IMR-90 (cell line): ENCODE data around the gene NOD1. TPM values are rescaled to one million over a fixed set of nuclear protein-coding genes. Genes with fewer than 3 reads are reported as not detected.

Experiments
- ATAC-seq: fragments of 200-7000 bp; cut with Tn5 transposase; 2 replicates; pipeline ENCODE4 v1.9.1; 2020; ENCODE audit warnings: low read depth, mild to moderate bottlenecking, moderate library complexity
- BruUV-seq: library from RNA; stranded (reverse); fragments of 400-500 nt; replicated peaks from 2 replicates; lab custom pipeline; 2021; lab: Mats Ljungman, UMichigan
- CTCF ChIA-PET: fragments of 300-600 bp; formaldehyde crosslinking; extraction: SDS; loops from one replicate; lab custom pipeline; 2021; ENCODE audit warnings: antibody characterized with exemption; lab: Yijun Ruan, JAX
- POLR2A ChIA-PET: fragments of 300-600 bp; sonication (Branson Sonifier 250); formaldehyde crosslinking; loops from one replicate; lab custom pipeline; 2022; ENCODE audit warnings: antibody characterized with exemption; ENCODE audit not compliant: unreplicated experiment; lab: Charles Lee
- DNase-seq: peaks from one replicate; pipeline ENCODE4 v3.0.0; 2013
- H2AFZ ChIP-seq: replicated peaks from 2 replicates; pipeline ENCODE3; 2013; ENCODE audit warnings: low read length, mild to moderate bottlenecking; ENCODE audit not compliant: poor library complexity
- H2AK5ac ChIP-seq: 2 replicates; pipeline ENCODE4 v1.6.1; 2013; ENCODE audit warnings: low read depth, low read length, inconsistent platforms
- H2AK9ac ChIP-seq: replicated peaks from 2 replicates; pipeline ENCODE3; 2013; ENCODE audit warnings: mild to moderate bottlenecking, low read depth, low read length, moderate library complexity; ENCODE audit not compliant: poor library complexity
- H2BK120ac ChIP-seq: 2 replicates; pipeline ENCODE4 v1.6.1; 2013; ENCODE audit warnings: low read depth, low read length, inconsistent platforms
- H2BK15ac ChIP-seq: 3 replicates; pipeline ENCODE4 v1.6.1; 2013; ENCODE audit warnings: low read depth, low read length, inconsistent platforms
- H2BK20ac ChIP-seq: 2 replicates; pipeline ENCODE4 v1.6.1; 2013; ENCODE audit warnings: low read depth, mild to moderate bottlenecking, inconsistent platforms, low read length, moderate library complexity
- H2BK5ac ChIP-seq: 2 replicates; pipeline ENCODE4 v1.6.1; 2013; ENCODE audit warnings: mild to moderate bottlenecking, low read depth, low read length, inconsistent platforms; ENCODE audit not compliant: poor library complexity, severe bottlenecking
- H3K14ac ChIP-seq: replicated peaks from 2 replicates; pipeline ENCODE4 v1.6.1; 2013; ENCODE audit warnings: low read depth, low read length, inconsistent platforms
- H3K18ac ChIP-seq: 2 replicates; pipeline ENCODE4 v1.6.1; 2013; ENCODE audit warnings: low read depth, low read length, control low read depth
- H3K23ac ChIP-seq: 2 replicates; pipeline ENCODE4 v1.6.1; 2013; ENCODE audit warnings: low read depth, low read length, inconsistent platforms
- H3K27ac ChIP-seq: 2 replicates; pipeline ENCODE4 v1.5.1; 2013; ENCODE audit warnings: mild to moderate bottlenecking, control low read depth, low read length; ENCODE audit not compliant: insufficient read depth
- H3K27me3 ChIP-seq: 2 replicates; pipeline ENCODE4 v1.6.1; 2013; ENCODE audit warnings: low read length; ENCODE audit not compliant: control insufficient read depth, insufficient read depth
- H3K36me3 ChIP-seq: 2 replicates; pipeline ENCODE4 v1.6.1; 2013; ENCODE audit warnings: low read length, mixed read lengths; ENCODE audit not compliant: control insufficient read depth, insufficient read depth
- H3K4ac ChIP-seq: 2 replicates; pipeline ENCODE4 v1.6.1; 2013; ENCODE audit warnings: low read depth, low read length, inconsistent platforms
- H3K4me1 ChIP-seq: 2 replicates; pipeline ENCODE4 v1.6.1; 2013; ENCODE audit warnings: low read length, mixed read lengths; ENCODE audit not compliant: control insufficient read depth, insufficient read depth
- H3K4me2 ChIP-seq: 2 replicates; pipeline ENCODE4 v1.6.1; 2013; ENCODE audit warnings: low read depth, mild to moderate bottlenecking, control low read depth, low read length, moderate library complexity
- H3K4me3 ChIP-seq: 2 replicates; pipeline ENCODE4 v1.5.1; 2013; ENCODE audit warnings: low read depth, mild to moderate bottlenecking, control low read depth, low read length, moderate library complexity; ENCODE audit not compliant: insufficient read depth
- H3K56ac ChIP-seq: 2 replicates; pipeline ENCODE4 v1.6.1; 2013; ENCODE audit warnings: low read length, inconsistent platforms; ENCODE audit not compliant: insufficient read depth; ENCODE audit errors: extremely low read depth
- H3K79me1 ChIP-seq, 2 experiments: 2 replicates each; pipeline ENCODE4 v1.6.1; 2013; ENCODE audit warnings: low read length in 2 of 2, inconsistent platforms in 1 of 2, low read depth in 1 of 2
- H3K9ac ChIP-seq: 2 replicates; pipeline ENCODE4 v1.6.1; 2013; ENCODE audit warnings: low read depth, low read length, control low read depth
- H3K9me1 ChIP-seq: 2 replicates; pipeline ENCODE4 v1.6.1; 2013; ENCODE audit warnings: low read length, inconsistent platforms; ENCODE audit not compliant: insufficient read depth
- H3K9me3 ChIP-seq: 2 replicates; pipeline ENCODE4 v1.6.1; 2013; ENCODE audit warnings: low read length; ENCODE audit not compliant: control insufficient read depth, insufficient read depth
- H4K20me1 ChIP-seq: 2 replicates; pipeline ENCODE4 v1.6.1; 2013; ENCODE audit warnings: low read length, inconsistent platforms; ENCODE audit not compliant: insufficient read depth
- H4K5ac ChIP-seq: 2 replicates; pipeline ENCODE4 v1.6.1; 2013; ENCODE audit warnings: mild to moderate bottlenecking, low read depth, low read length, control low read depth
- H4K8ac ChIP-seq, 2 experiments: 2 replicates each; pipeline ENCODE4 v1.6.1; 2013; ENCODE audit warnings: low read depth in 2 of 2, low read length in 2 of 2, control low read depth in 1 of 2, inconsistent platforms in 1 of 2
- H4K91ac ChIP-seq: 2 replicates; pipeline ENCODE4 v1.6.1; 2013; ENCODE audit warnings: low read depth, low read length, inconsistent platforms; ENCODE audit not compliant: insufficient read depth
- CTCF ChIP-seq: conservative IDR thresholded peaks from 2 replicates; pipeline ENCODE4 v1.5.1; 2012; ENCODE audit warnings: mild to moderate bottlenecking, low read depth, low read length, improper control_type of control experiment
- FOS ChIP-seq: fragments of 150-350 bp; IDR thresholded peaks from 2 replicates; pipeline ENCODE4 v1.6.1; 2016; ENCODE audit warnings: low read depth, low read length
- MAZ ChIP-seq: IDR thresholded peaks from 2 replicates; pipeline ENCODE4 v1.6.1; 2012; ENCODE audit warnings: low read depth, mild to moderate bottlenecking, low read length, improper control_type of control experiment, moderate library complexity, borderline replicate concordance
- MXI1 ChIP-seq: IDR thresholded peaks from 2 replicates; pipeline ENCODE4 v1.6.1; 2012; ENCODE audit warnings: low read depth, mild to moderate bottlenecking, low read length, moderate library complexity, borderline replicate concordance
- RAD21 ChIP-seq: IDR thresholded peaks from 2 replicates; pipeline ENCODE4 v1.6.1; 2012; ENCODE audit warnings: low read length, improper control_type of control experiment
- RCOR1 ChIP-seq: IDR thresholded peaks from 2 replicates; pipeline ENCODE4 v1.6.1; 2012; ENCODE audit warnings: mild to moderate bottlenecking, low read length, improper control_type of control experiment; ENCODE audit not compliant: insufficient replicate concordance
- RFX5 ChIP-seq: IDR thresholded peaks from 2 replicates; pipeline ENCODE4 v1.8.0; 2012; ENCODE audit warnings: low read depth, mild to moderate bottlenecking, low read length, moderate library complexity
- USF2 ChIP-seq: fragments of 150-350 bp; IDR thresholded peaks from 2 replicates; pipeline ENCODE4 v1.6.1; 2017; ENCODE audit warnings: mild to moderate bottlenecking, antibody characterized with exemption, low read length, low read depth
- WGBS, 2 experiments: methylation state at CpG; one replicate each; pipeline versions ENCODE4 v1.1.5 to v1.1.7; 2013; ENCODE audit warnings: missing lambda C conversion rate in 2 of 2; ENCODE audit not compliant: insufficient read length in 1 of 2; ENCODE audit errors: extremely low coverage in 2 of 2; 5-methylcytosine and 5-hydroxymethylcytosine counted together
- dilution Hi-C: fragments of 300-500 bp; cut with HindIII; formaldehyde crosslinking; loops from one replicate; pipeline ENCODE4 v1.14.3; 2018; ENCODE audit warnings: low sequenced_read_pairs; ENCODE audit not compliant: unreplicated experiment
- in situ Hi-C: fragments of 300-500 bp; cut with MboI; formaldehyde crosslinking; loops from 3 replicates; pipeline ENCODE4 v1.14.3; 2019; ENCODE audit warnings: low sequenced_read_pairs, inconsistent platforms, mixed read lengths
- intact Hi-C: fragments of 100-400 bp; cut with micrococcal nuclease; formaldehyde crosslinking; loops from 2 replicates; pipeline ENCODE4 v1.10.0; 2022
- polyA plus RNA-seq, 3 experiments: library from polyadenylated mRNA; depleted of rRNA; stranded (reverse); fragments of >200 nt; gene quantifications; 2 replicates each; pipeline ENCODE4 v1.2.3, GENCODE V29; 2012; ENCODE audit warnings: low replicate concordance in 1 of 3
- total RNA-seq: library from RNA; depleted of rRNA; stranded (reverse); fragments of >200 nt; gene quantifications from 2 replicates; pipeline ENCODE4 v1.2.3, GENCODE V29; 2012
- TF ChIP-seq, protein P1 (sequence below): fragments of 150-350 bp; IDR thresholded peaks from 2 replicates; pipeline ENCODE4 v1.6.1; 2016; ENCODE audit warnings: low read depth, mild to moderate bottlenecking, low read length, moderate library complexity, borderline replicate concordance

The NOD1 gene
- total and polyA plus RNA-seq, 2 of the 4 experiments (the other 2 are of a cell fraction): 1.8 to 3.0 TPM

GRCh38 chr7:30522159-30522558 is 43.6 kb upstream of the NOD1 start:
- ATAC-seq: no peak
- no peaks in the 10 kb centered on the region for H3K27me3 ChIP-seq
- H2BK120ac ChIP-seq: no peak overlapping the region
- in situ Hi-C loops (no loop called here), dilution Hi-C loops (no loop called here), intact Hi-C loops (no loop called here)
- DNase-seq: no peak
- H2AK9ac ChIP-seq: no peak overlapping the region
- H2BK15ac ChIP-seq: no peak overlapping the region
- TF ChIP-seq CTCF (no peak), RAD21 (no peak), MAZ (no peak), RCOR1 (no peak), MXI1 (no peak), USF2 (no peak), FOS (no peak), RFX5 (no peak)
- TF ChIP-seq, protein P1, sequence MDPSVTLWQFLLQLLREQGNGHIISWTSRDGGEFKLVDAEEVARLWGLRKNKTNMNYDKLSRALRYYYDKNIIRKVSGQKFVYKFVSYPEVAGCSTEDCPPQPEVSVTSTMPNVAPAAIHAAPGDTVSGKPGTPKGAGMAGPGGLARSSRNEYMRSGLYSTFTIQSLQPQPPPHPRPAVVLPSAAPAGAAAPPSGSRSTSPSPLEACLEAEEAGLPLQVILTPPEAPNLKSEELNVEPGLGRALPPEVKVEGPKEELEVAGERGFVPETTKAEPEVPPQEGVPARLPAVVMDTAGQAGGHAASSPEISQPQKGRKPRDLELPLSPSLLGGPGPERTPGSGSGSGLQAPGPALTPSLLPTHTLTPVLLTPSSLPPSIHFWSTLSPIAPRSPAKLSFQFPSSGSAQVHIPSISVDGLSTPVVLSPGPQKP: no peak
- no peak overlapping the region for H2AK5ac ChIP-seq
- no peak overlapping the region for H2BK20ac ChIP-seq
- H3K36me3 ChIP-seq: no peaks in the 10 kb centered on the region
- no peak overlapping the region for H3K4me2 ChIP-seq
- BruUV-seq: no TSS peak
- H3K27ac ChIP-seq: no peak overlapping the region
- H2AFZ ChIP-seq: no peak overlapping the region
- no peak overlapping the region for H3K9ac ChIP-seq
- no peak overlapping the region for H2BK5ac ChIP-seq
- H4K5ac ChIP-seq: no peak overlapping the region
- H4K8ac ChIP-seq: no peak overlapping the region
- no peaks in the 10 kb centered on the region for H4K20me1 ChIP-seq
- CTCF ChIA-PET: interaction anchor here (0.5 kb wide), 1 partner anchor 400 kb away, joined by 3 read pairs; no protein-coding TSS in a partner anchor
- no peak overlapping the region for H3K4ac ChIP-seq
- H3K4me1 ChIP-seq: peaks cover 4% of the 10 kb centered on the region
- H3K23ac ChIP-seq: no peak overlapping the region
- H4K91ac ChIP-seq: no peak overlapping the region
- H3K4me3 ChIP-seq: no peak overlapping the region
- H3K56ac ChIP-seq: no peak overlapping the region
- no peaks in the 10 kb centered on the region for H3K79me1 ChIP-seq
- H3K18ac ChIP-seq: no peak overlapping the region
- H3K9me3 ChIP-seq: no peaks in the 10 kb centered on the region
- no peak overlapping the region for H3K14ac ChIP-seq
- H3K9me1 ChIP-seq: peaks cover 3% of the 10 kb centered on the region; the same call in 1 of the 2 replicates
- POLR2A ChIA-PET: no interaction called here
- WGBS, 2 experiments: 100% methylated on average over 1 of the region's 3 CpGs; no CpG with 5 or more reads in 1 of the 2 experiments
